BE2C (cell line): ENCODE results near the gene RBMS1.

Experiments used
- DNase-seq: peaks from one replicate; pipeline ENCODE4 v3.0.0-alpha.2; 2020
- H3K27me3 ChIP-seq: fragments of 250-450 bp; sonication (Bioruptor Pico); 2 replicates; pipeline ENCODE4 v1.5.1; 2020; ENCODE audit warnings: mild to moderate bottlenecking
- H3K36me3 ChIP-seq: fragments of 250-450 bp; sonication (Bioruptor Pico); 2 replicates; pipeline ENCODE4 v1.5.1; 2020; ENCODE audit warnings: mild to moderate bottlenecking
- H3K4me1 ChIP-seq: fragments of 250-450 bp; sonication (Bioruptor Pico); 2 replicates; pipeline ENCODE4 v1.5.1; 2020
- H3K4me3 ChIP-seq: 2 replicates; pipeline ENCODE4 v1.5.1; 2011; ENCODE audit warnings: low read depth, low read length
- H3K9me3 ChIP-seq: fragments of 250-450 bp; sonication (Bioruptor Pico); 2 replicates; pipeline ENCODE4 v1.5.1; 2020
- CTCF ChIP-seq: IDR thresholded peaks from 2 replicates; pipeline ENCODE4 v1.5.1; 2012; ENCODE audit warnings: mild to moderate bottlenecking, low read depth, low read length

RBMS1 gene

DNA sequence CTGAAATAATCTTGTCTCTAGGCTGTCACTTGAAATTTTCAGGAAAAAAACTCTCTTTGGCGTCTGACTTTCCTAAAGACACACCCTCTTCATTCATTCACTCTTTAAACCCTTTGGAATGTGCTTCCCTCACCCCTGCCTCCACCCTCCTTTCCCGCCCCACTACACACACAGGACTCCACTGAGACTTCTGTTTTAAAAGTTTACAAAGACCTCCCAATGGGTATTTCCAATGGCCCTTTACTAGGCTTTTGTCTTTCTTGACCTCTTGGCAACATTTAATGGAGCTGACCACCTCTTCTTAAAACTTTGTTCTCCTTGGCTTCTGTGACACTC, 96.1 kb downstream of the RBMS1 start:
- no peaks in the 10 kb centered on the region for H3K36me3 ChIP-seq
- H3K4me3 ChIP-seq = no peak overlapping the region
- no peak for DNase-seq
- no peak for TF ChIP-seq CTCF
- H3K4me1 ChIP-seq = no peaks in the 10 kb centered on the region
- H3K9me3 ChIP-seq = no peaks in the 10 kb centered on the region
- no peaks in the 10 kb centered on the region for H3K27me3 ChIP-seq

DNA sequence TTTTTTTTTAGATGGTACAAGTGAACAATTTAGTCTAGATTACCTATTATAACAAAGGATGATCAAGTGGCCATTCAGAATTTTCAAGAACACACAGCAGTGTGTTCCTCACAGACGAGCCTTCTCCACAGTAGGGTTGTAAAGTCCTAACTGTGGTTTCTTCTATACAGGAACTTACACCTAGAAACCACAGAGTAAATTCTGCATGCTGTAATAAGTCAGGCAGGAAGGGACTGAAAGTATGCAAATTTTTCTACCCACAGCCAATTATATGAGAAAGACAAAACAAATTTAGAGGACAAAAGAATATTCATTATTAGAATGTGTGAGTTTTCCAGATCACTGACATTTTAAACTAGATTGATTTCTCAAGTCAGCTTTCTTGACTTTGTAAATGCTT, 99.5 kb downstream of the RBMS1 start:
- no peaks in the 10 kb centered on the region for H3K9me3 ChIP-seq
- no peak overlapping the region for H3K4me3 ChIP-seq
- no peaks in the 10 kb centered on the region for H3K4me1 ChIP-seq
- H3K27me3 ChIP-seq = no peaks in the 10 kb centered on the region
- TF ChIP-seq CTCF = no peak
- H3K36me3 ChIP-seq = no peaks in the 10 kb centered on the region
- DNase-seq = no peak

GRCh38 chr2:160392201-160392600, 101.4 kb downstream of the RBMS1 start:
- no peak for DNase-seq
- Histone ChIP-seq H3K9me3 (no peaks in the 10 kb centered on the region), H3K4me1 (no peaks in the 10 kb centered on the region), H3K4me3 (no peak overlapping the region), H3K36me3 (no peaks in the 10 kb centered on the region), H3K27me3 (no peaks in the 10 kb centered on the region)
- TF ChIP-seq CTCF = no peak

DNA sequence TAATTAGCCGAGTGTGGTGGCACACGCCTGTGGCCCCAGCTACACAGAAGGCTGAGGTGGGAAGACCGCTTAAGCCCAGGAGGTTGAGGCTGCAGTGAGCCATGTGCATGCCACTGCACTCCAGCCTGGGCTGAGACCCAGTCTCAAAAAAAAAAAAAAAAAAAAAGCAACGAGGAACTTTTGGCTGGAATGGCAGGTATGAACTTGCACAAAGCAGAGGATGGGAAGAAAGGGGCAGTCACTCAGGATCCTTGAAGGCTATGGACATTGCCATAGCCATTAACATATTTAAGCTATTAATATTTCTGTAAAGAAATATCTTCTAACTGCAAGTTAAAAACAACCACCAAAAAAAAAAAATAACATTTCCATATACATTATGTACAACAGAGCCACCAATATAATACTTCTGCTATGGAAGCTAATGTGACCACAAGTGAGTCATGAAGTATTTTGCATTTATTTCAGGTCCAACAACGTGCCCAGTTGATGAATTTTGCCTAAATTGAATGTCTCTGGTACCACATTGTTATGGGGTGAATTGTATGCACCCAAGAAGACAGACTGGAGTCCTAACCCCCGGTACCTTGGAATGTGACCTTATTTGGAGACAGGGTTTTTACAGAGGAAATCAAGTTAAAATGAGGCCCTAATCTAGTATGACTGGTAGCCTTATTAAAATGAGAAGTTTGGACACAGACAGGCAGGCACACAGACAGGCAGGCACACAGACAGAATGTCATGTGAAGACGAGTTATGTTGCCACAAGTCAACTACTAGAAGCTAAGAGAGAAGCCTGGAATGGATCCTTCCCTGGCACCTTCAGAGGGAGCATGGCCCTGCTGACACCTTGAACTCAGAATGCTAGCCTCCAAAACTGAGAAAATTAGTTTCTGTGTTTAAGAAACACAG, 102.8 kb downstream of the RBMS1 start:
- Histone ChIP-seq H3K36me3 (no peaks in the 10 kb centered on the region), H3K4me1 (peaks cover 4% of the 10 kb centered on the region; the same call in 1 of the 2 replicates), H3K4me3 (no peak overlapping the region), H3K9me3 (no peaks in the 10 kb centered on the region), H3K27me3 (no peaks in the 10 kb centered on the region)
- no peak for DNase-seq
- TF ChIP-seq CTCF = no peak

GRCh38 chr2:160389875-160390274, 103.7 kb downstream of the RBMS1 start:
- Histone ChIP-seq H3K4me3 (no peak overlapping the region), H3K27me3 (no peaks in the 10 kb centered on the region), H3K9me3 (no peaks in the 10 kb centered on the region), H3K36me3 (no peaks in the 10 kb centered on the region), H3K4me1 (peaks cover 4% of the 10 kb centered on the region; the same call in 1 of the 2 replicates)
- TF ChIP-seq CTCF = no peak
- DNase-seq = no peak
